ENCODE data around the gene HABP2.

HABP2 gene

GRCh38 chr10:113610631-113611601, 58.1 kb downstream of the HABP2 start:
- H3K27ac ChIP-seq, result no peak overlapping the region

GRCh38 chr10:113612154-113612553, 59.3 kb downstream of the HABP2 start:
- no peak overlapping the region for H3K27ac ChIP-seq

More at GRCh38 chr10:113610631-113611601, 58.1 kb downstream of the HABP2 start:
- TF ChIP-seq CTCF (conservative IDR thresholded peaks at IDR 0.05), result no peak

DNA sequence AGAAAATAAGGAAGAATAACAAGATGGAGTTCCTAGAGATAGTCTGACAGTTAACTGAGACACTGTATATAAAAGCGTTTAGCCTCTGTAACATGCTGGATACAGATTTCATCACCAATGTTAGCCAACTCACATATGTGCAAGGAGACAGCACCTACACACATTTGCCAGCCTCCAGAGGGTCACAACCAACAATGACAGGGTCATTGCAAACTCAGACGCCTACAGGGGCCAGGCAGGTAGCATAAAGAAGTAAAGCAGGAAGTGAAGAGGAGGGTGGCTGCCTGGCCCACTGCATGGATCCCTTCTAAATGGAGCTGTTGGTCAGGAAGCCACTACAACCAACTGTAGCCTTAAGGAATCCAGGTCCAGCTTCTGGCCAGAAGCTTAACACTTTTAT, 60.6 kb downstream of the HABP2 start:
- TF ChIP-seq CTCF (conservative IDR thresholded peaks at IDR 0.05), result no peak

More at GRCh38 chr10:113612154-113612553, 59.3 kb downstream of the HABP2 start:
- TF ChIP-seq CTCF (conservative IDR thresholded peaks at IDR 0.05), result no peak

GRCh38 chr10:113613977-113614690, 61.3 kb downstream of the HABP2 start:
- H3K27ac ChIP-seq, result no peak overlapping the region
- TF ChIP-seq CTCF (conservative IDR thresholded peaks at IDR 0.05), result no peak

More for the DNA sequence above, 60.6 kb downstream of the HABP2 start:
- H3K27ac ChIP-seq, result no peak overlapping the region

- no peak overlapping the region for H3K27ac ChIP-seq
- TF ChIP-seq CTCF (conservative IDR thresholded peaks at IDR 0.05), result peak; percentile 7; the same call in 1 of the 2 replicates
Observed at GRCh38 chr10:113616244-113617074, 63.6 kb downstream of the HABP2 start.

DNA sequence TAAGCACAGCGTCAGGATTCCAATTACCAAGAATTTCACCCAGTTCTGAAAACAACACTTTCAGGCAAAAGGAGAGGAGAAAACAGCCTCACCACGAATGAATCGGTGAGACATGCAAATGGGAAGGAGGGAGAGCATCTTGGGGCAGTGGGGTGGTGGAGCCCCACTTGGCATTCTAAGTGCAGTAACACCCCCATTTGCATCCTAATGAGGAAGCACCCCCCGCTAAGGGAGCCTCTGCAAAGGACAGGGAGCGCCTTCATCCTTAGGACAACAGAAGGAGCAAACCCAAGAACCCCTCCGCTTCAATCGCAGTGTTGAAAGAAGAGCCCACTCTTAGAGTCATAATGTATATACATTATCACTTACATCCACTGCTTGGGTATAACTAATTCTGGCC, 64.2 kb downstream of the HABP2 start:
- TF ChIP-seq CTCF (conservative IDR thresholded peaks at IDR 0.05), result no peak
- H3K27ac ChIP-seq, result no peak overlapping the region
